ENCODE results near the gene FRZB.
"Not testable (repeated sequence)": the region's sequence is repeated elsewhere in the genome, so short reads cannot be mapped to it uniquely, and the experiment has no call there.

The FRZB gene

DNA sequence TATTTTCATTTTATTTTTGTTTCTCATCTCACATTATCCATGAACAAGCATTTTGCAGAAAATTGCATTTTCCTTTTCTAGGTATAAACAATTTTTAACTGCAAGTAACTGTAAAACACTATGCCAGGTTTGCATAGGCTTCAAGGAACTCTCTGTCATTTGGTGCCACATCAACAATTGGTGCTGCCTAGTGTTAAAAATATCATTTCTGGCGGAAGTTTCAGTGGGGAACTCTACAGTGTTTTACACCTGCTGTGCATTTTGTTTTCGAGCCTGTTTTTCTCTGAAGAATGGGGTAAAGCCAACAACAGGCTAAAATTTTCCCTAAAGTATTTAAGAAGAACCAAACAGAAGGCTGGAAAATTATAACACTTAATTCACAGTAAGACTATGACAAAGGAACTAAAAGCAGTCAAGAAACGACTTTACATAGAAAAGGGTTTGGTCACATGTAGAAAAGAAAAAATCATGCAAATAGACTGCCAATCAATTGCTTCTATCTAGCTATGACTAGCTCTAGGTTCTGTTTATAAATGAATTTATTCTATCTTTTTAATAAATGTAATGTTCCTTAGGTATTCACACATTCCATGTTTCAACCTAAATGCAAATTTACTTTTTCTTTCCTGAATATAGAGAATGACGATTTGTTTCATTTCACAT is 21.4 kb upstream of the FRZB start:
- no peak for DNase-seq

DNA sequence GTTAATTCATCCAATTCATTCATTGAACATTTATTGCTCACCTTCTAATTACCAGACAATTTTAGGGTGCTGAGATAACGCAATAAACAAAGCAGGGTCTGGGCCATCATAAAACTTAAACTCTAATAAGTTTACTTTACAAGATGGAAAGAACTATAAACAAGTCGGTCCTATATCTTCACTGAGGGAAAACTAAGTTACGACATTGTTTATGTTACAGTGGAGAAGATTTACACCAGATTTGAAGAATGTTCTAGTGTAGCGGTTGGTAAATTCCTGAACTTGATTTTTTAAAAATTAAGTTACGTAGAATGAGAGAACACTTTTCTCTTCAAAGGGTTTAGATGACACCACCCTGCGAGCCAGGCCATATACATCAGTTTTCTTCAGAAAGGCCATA is 20.7 kb upstream of the FRZB start:
- no peak for DNase-seq

DNA sequence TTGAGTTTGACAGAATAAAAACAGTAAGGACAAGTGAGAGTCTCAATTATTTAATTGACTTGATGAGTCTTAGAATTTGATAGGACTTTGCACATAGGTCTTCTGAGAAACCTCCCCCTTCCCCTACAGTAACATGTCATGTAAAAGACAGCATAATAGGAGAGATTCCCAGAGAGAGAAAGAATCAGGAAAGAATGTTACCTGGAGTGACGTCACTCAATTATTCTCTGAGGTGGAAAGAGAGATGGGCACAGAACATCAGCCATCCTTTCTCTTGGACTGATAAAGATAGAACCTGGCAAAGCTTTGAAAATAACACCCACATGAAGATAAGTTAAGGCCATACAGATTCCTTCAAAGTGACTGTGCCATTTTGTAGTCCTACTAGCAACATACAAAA is 19.3 kb upstream of the FRZB start:
- DNase-seq: no peak

DNA sequence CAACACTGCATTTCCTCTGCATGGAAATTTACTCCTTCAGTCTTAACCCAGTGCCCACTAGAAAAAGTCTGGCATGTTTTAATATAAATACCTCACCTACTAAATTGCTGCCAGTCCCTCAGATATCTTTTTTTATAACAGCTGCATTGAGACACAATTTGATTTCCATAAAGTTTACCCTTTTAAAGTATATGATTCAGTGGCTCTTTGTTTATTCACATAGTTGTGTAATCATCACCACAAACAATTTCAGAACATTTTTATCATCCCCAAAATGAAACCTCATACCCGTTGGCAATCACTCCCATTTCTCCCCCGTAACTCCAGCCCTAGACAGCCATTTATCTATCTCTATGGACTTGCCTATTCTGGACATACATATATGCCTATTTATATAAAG is 17.0 kb upstream of the FRZB start:
- no peak for DNase-seq

DNA sequence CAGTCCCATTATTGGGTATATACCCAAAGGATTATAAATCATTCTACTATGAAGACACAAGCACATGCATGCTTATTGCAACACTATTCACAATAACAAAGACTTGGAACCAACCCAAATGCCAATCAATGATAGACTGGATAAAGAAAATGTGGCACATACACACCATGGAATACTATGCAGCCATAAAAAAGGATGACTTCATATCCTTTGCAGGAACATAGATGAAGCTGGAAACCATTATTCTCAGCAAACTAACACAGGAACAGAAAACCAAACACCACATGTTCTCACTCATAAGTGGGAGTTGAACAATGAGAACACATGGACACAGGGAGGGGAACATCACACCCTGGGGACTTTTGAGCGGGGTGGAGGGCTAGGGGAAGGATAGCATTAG is 13.7 kb upstream of the FRZB start:
- not testable (repeated sequence) for DNase-seq

DNA sequence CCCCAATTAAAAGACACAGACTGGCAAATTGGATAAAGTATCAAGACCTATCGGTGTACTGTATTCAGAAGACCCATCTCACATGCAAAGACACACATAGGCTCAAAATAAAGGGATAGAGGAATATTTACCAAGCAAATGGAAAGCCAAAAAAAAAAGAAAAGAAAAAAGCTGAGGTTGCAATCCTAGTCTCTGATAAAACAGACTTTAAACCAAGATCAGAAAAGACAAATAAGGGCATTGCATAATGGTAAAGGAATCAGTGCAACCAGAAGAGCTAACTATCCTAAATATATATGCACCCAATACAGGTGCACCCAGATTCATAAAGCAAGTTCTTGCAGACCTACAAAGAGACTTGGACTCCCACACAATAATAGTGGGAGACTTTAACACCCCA is 10.2 kb upstream of the FRZB start:
- DNase-seq: not testable (repeated sequence)

DNA sequence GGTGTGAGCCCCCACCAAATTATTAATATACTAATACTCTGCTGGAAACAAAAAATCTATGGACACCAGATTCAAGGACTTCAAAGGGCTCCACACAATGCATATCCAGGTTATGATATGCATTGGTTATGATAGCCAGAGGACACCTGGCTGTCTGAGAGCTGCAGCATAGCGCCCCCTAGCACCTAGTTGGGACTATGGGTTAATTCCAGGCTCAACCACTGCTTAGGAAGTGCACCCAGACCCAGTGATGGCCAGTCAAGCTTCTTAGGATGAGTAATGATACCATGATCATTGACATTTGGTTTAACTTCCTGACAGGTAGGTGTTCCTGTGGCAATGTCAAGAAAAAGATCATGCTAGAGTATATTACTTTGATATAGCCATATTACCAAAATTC is 3.8 kb upstream of the FRZB start:
- DNase-seq: no peak

DNA sequence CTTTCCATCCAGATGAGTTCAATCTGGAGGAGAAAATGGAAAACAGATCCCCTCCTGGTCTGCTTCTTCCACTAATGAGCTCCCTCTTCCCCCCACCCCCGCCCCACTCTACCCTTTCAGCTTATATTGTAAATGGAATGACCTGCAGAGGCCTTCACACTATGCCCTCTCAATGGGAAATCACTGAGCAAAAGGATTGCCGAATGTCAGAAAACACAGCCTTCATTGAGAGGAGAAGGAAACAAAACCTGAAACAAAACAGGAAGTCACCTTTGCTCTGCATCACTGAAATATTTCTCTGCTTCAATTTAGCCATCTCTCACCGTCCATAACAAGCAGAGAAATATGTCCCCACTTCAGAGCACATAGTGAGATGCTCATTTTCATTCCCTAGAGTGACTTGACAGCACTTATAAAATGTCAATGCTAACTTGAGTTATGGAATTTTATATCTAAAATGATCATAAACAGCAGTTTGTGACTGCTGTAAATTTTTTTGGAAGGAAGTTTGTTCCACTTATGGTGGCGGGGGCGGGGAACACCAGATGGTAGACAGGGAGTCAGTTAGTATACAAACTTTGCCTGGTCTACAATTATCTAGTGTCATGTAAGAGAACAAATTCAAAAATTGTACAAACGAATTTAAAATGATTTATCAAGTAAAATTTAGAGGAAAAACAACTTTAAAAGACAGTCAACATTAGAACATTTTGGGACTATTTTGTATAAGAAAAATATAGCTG is 1.8 kb upstream of the FRZB start:
- no peak for DNase-seq

DNA sequence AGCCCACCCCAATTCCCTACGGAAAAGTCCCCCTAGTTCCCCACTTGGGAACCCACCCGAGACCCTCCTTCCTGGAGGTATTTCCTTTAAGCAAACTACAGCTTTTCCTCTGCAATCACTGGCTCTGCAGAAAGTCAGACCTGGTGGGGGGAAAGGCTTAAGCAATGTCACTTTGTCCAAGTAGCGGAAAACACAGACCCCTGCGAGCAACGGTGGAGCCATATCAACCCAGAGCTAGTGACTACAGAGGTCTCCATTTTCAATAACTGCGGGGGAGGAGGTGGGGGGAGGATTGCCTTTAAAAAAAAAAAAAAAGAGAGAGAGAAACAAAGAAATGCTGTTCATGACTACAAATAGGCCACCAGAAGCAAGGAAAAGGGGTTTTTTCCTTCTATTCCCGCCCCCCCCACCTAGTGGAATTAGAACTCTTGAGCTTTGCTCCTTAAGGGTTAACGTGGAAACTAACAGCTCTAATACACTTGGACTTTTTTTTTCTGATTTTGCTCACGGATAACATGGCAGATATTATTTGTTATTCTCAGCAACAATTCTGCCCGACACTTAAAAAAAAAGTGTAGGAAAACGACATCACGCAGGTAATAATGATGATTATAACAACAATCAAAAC is 1.1 kb upstream of the FRZB start:
- DNase-seq: no peak

DNA sequence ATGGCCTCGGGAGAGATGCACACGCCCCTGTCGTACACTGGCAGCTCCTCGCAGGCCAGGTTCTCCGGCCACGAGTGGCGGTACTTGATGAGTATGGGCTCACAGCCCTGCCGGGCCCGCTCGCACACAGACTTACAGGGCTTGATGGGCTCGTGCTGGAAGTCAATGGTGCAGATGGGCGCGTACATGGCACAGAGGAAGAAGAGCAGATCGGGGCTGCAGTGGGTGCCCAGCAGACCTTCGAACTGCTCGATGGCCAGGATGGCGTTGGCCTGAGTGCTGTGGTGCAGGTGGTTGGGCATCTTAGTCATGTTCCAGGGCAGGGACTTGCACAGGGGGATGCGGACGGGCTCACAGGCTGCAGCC is 359 bp downstream of the FRZB start:
- DNase-seq: no peak

DNA sequence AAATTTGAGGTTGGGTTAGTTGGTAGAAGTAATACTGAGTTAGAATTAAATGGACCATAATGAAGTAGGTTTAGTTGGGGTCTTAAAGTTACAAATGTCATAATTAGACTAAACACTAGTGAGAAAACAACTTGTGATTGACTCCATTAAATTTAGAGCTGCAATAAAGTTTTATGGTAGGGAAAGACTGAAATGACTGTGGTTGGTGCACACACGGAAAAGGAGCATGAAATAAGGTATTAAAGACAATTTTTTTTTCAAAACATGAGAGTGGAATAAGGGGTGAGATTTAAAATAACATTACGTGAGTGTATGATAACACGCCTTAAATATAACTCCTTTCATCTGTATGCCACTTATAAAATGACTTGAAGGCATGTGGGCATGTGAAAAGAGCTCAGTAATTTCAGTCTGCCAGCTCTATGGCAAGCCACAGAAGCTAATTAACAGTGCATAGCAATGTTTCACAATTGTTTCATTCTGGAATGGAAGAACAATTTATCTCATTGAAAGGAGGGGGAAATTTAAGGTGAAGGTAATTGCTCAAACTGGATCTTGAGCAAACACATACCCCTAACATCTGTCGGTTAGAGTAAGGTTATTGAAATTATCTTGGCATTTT is 1.4 kb downstream of the FRZB start:
- DNase-seq: no peak

DNA sequence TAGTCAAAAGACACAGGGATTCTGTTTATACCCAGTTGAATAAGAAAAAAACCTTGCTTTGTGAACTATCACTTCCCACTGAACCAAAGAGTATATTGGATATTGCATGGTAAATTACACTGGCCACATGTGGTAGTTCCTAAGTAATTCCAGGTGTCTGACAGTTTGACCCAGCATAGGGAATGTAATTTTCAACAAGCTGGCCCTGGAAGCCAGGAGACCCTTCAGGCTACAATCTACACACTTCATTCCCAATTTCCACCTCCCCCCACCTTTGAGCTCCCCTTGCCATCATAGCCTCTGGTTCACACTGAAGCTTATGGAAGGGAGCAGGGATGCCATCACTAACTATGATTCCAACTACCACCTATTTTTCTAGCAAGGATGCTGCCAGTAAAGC is 2.8 kb downstream of the FRZB start:
- DNase-seq: no peak

DNA sequence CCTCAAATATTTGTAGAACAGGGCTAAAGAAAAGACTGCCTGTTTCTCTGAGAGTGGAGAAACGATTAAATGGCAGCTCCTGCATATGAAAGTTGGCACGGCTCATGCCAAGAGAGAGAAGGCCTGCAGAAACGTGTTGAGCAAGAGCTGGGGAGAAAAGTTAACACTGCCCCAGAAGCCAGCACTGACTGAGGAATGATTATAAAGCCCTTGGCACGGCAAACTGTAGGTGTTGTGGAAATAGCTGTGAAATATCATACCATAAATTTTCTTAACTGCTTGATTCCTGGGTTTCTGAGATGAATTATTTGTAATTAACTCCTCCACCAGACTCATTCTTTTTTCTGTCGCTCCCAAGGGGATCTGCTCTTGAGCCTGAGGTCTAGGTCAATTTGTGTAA is 4.3 kb downstream of the FRZB start:
- no peak for DNase-seq

DNA sequence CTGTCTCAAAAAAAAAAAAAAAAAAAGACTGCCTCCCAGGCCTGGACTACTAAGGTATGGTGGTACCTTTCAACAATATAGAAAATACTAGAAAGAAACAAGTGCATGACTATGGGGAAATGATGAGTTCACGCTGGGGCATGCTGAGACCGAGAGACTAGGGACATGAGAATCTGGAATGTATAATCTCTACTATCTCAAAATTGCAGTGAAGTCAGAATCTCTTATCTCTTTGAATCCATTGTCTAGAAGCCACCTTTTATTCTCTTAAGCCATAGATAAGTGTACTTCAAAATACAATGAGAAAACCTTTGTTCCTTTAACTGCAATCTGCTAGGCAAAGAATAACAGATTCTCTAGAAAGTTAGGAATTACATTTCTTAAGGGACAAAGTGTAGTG is 5.6 kb downstream of the FRZB start:
- no peak for DNase-seq

DNA sequence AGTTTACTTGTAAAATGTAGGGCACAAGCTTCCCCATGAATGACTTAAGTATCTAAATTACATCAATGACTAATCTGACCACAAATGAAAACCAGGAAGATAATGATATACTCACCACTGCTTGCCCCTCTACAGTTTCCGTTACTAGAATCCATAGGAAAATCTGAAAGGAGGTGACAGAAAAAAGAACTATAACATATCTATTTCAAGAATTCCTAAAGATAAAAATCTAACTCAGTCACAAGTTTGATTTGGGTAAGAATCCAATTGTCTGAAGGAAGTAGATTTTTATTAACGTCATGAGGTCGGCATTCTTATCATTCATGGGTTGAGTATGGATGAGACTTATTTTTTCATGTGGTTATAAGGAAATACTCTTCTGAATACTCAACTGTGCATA is 7.8 kb downstream of the FRZB start:
- DNase-seq: no peak

DNA sequence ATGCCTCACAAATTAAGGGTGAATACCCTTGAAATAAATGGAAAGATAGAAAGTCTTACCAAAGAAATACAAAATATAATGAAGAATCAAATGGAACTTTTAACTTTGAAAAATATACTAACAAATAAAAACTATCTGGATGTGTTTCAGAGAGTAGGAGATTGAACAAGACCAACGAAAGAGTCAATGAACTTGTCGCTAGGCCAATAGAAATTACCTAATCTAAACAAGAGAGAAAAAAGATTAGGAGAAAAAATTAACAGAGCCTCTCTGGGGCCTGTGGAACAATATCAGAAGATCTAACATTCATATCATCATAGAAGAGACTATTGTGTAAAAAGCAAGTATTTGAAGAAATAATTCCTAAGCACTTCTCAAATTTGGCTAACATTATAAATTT is 11.1 kb downstream of the FRZB start:
- no peak for DNase-seq

DNA sequence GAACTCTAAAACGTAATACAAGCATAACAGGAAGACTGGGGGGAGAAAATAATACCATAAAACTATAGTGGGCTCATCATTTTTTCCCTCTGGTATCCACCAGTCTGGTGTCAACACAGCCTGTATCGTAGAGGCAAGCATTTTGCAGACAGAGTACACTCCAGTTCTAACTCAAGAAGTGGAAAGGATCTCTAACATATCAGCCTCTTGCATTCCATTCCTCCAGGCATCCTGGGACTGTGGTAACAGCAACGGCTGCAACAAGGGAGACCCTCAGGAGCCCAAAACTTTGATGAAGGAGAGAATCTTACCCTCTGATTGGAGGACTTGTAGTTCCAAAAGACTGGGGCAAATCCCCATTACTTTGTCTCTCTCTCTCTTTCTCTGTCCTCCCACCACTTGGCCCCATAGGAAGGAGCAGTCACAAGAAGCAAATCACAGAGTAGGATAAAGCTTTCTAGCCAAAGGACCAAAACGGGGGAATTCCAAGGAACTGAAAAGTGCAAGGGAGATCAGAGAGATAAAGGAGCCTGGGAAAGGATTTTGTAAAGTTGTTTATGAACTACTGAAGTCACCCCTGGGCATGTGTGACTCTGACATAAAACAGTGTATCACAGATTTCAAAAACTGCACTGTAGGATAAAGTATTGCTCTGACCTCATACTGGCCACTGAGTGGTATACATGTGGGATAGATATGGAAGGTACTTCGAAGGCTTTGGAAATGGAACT is 11.9 kb downstream of the FRZB start:
- DNase-seq: no peak

DNA sequence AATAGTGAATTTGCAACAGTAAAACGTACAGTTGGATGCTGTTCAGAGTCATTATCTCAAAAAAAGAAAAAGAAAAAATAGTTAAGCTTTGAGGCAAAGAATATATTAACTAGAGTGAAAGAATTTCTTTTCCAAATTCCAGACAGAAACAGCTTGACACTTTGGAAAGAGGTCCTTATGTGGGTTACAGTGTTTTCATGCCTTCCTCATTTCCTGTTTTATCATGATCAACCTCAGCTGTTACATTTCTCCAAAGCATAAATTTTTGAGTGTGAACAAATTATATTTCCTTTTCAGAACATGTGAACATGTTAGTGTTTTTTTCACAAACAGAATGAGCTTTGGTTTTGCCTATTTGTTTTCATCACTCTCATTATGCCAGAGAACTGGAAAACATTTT is 13.6 kb downstream of the FRZB start:
- no peak for DNase-seq

DNA sequence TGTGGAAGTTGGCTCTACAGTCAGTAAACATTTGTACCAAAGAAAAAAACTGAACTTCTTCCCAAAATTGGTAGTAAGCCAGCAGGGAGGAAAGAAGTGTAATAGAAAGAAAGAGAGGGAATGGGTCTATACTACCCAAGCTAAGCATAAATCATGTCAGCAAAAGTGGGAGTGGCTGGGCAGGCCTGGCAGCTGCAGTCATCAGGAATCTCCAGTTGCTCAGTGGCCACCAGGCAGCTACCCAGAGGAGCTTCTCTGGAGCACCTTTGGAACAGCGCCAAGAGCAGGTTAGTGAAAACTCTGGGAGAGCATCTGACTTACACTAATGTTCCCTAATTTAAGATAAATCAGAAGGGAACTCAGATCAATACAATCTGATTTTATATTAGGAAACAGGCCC is 14.3 kb downstream of the FRZB start:
- no peak for DNase-seq

DNA sequence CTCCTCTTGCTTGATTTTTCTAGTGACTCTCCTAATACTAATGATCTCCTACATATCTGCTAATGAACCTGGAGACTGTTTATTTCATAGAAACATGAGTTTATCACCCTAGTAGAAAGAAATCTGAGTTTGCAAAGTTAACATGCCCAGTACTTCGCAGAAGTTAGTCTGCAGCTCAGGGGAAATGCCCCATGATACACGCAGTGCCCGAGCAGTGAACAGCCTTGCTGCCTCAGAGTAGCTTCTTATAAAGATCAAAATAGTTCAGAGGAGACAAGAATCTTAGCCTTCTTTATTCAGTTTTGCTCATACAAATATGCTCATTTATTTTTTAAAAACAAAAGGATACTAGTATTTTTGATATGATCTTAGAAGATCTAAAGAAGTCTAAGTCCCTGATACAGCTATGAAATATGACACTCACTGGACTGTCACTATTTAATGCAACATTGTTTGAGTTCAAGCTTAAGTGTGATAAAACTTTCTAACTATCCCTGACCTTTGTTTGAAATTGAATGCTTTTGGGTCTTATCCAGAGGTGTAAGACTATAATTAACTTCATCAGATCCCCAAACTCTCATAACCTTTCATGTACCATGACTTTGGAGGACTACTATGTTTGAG is 20.5 kb downstream of the FRZB start:
- DNase-seq: no peak

DNA sequence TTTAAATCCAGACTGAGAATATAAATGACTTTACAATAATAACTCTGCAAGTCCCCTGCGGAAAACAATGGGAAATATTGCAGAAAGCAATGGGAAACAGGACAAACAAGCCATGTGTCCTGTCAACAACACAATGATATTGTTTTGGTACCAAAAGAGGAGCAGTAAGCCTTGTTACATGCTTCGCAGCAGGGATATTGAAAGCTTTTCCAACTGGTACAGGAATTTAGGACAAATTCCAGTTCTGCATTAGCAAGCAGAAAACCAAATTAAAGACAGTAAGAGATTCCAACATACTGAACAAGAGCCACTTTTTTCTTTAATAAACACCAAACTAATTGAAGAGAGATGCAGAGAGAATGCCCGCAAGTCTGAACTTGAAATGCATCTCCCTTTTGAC is 30.0 kb downstream of the FRZB start:
- no peak for DNase-seq

DNA sequence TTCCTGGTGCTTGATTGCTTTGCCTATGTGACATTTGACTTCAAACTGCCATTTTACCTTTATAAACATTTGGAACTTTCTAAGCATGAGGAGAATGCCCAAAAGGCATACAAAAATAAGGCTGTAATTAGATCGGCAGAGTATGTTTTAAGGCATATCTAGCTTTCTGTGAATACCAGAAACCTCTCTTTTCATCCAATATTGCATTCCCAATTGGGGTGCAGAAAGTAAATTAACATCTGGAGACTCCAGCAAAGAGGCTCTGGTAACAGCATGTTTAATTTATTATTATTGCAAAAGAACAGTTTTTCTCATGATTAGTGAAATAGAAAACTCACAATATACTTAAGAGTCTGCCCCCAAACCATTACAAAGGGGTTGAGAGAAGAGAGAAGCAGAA is 32.1 kb downstream of the FRZB start:
- DNase-seq: no peak

Measured in CD4-positive, alpha-beta T cell treated with Interleukin-10 for 1 hour (primary cell).